ENCODE measurements around the gene NUP62. TPM values are rescaled to one million over a fixed set of nuclear protein-coding genes. Genes with fewer than 3 reads are reported as not detected.
A peak's percentile ranks its signal among the peaks of the same experiment; 100 is the strongest.

Gene NUP62
- total and polyA plus RNA-seq, 2 of the 8 experiments (the other 6 are each of a cell fraction or from before 2014, with no cell fraction given): 50.0 to 107 TPM

- no peak for TF ChIP-seq SP1 (IDR thresholded peaks at IDR 0.05; ENCODE audit: low read depth, low read length)
- TF ChIP-seq USF2 (IDR thresholded peaks at IDR 0.05; ENCODE audit: low read length): 0 out of 2 replicates have a peak, but pooled peaks have one; percentile 12
- no peak for TF ChIP-seq EP300 (IDR thresholded peaks at IDR 0.05; ENCODE audit: borderline replicate concordance in 1 of 2, low read depth in 2 of 2, low read length in 2 of 2)
These were observed 543 bp upstream of the NUP62 start (continued) for GRCh38 chr19:49929611-49930482.

Data from H1 (cell line).